Colon (tissue), 2 donors: ENCODE data around the gene GOT2.
"Not testable (repeated sequence)": the region's sequence is repeated elsewhere in the genome, so short reads cannot be mapped to it uniquely, and the experiment has no call there.

Source experiments
- FAIRE-seq: peaks from 2 replicates; lab custom pipeline; 2012; peaks lifted over from hg19 to GRCh38; lab: Jason Lieb, UNC
- donor health status: control.
- donor health status: control.

The GOT2 gene

DNA sequence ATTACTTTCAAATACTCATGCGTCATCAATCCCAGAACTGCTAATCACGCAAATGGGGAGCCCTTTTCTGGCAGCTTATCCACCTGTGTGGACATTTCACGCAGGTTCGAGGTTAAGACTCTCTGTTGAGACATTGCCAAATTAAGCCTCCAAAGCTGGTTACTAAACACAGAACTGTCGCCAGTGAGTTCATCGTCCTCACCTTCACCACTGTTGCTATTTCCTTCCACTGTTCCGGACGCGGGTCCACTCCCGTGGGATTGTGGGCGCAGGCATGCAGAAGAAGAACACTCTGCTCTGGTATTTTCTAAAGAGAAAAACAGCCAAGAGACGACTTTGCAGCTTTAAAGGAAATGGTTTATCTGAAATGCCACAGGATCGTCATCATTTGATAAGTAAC, 16.1 kb downstream of the GOT2 start:
- no peak for FAIRE-seq

- FAIRE-seq: no peak
Observed at GRCh38 chr16:58716468-58716867, 17.6 kb downstream of the GOT2 start.

- no peak for FAIRE-seq
Observed at GRCh38 chr16:58713742-58714141, 20.4 kb downstream of the GOT2 start.

- no peak for FAIRE-seq
Observed at GRCh38 chr16:58709333-58709732, 24.8 kb downstream of the GOT2 start.

DNA sequence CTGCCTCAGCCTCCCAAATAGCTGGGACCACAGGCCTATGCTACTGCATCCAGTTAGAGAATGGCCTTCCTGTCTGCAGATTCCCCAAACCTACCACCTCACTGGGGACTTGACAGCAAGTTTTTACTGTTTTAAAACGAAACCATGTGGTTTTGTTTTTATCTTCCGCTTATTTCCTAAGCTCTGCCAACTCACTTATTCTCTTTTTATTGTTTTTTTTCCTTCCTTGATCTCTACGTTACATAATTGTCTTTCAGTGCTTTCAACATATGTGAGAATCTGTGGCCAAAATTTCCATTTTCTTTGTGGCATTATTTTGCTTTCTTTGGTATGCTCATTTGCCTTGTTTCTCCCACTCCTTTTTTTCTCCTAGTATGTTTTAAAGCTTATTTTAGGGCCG, 35.0 kb downstream of the GOT2 start:
- FAIRE-seq: no peak

- no peak for FAIRE-seq
Observed at GRCh38 chr16:58695368-58695767, 38.7 kb downstream of the GOT2 start.

- FAIRE-seq: no peak
Observed at GRCh38 chr16:58692450-58692849, 41.7 kb downstream of the GOT2 start.

DNA sequence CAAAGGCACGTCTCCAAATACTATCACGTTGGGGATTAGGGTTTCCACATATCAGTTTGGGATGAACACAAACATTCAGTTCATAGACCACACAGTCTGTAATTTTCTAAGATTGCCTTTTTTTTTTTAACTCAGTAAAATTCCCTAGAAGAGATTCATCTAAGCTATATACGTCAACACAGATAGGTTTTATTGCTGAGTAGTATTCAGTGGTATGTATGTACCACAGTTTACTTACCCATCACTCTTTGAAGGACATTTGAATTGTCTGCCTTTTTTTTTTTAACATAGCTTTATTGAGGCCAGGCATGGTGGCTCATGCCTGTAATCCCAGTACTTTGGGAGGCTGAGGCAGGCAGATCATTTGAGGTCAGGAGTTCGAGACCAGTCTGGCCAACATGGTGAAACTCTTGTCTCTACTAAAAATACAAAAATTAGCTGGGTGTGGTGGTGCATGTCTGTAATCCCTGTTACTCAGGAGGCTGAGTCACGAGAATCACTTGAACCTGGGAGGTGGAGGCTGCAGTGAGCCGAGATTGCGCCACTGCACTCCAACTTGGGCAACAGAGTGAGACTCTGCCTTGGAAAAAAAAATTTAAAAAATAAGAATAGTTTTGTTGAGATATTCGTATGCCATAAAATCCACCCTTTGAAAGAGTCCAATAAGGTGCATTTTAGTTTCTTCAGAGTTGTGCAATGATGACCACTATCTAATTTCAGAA, 47.0 kb downstream of the GOT2 start:
- not testable (repeated sequence) for FAIRE-seq

- FAIRE-seq: no peak
Observed at GRCh38 chr16:58685084-58685449, 49.0 kb downstream of the GOT2 start.

GRCh38 chr16:58684354-58685083, 49.6 kb downstream of the GOT2 start, which contains the start of gene SLC38A7:
SLC38A7 (minus strand) TSS chr16:58684770; CDS start chr16:58680126, 4,644 bp downstream.
- FAIRE-seq: no peak

- no peak for FAIRE-seq
Observed at GRCh38 chr16:58684001-58684353, 50.1 kb downstream of the GOT2 start.

DNA sequence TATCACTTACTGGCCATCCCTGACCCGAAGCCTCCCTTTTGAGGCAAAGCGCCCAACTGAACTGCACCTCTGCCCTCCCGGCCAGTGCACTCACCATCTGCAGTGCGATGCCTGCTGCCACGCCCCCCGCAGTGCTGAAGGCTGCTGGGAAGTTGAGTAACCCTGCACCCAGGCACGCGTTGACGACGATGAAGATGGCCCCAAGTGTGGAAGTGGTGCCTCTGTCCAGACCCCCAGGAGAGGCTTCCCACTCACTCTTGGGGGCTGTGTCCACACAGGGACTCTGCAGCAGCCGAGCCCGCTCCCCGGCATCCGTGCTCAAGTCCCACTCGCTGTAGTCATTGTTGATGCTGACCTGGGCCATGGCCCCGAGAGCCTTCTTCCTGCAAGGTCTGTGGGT, 54.4 kb downstream of the GOT2 start:
- FAIRE-seq: no peak

GRCh38 chr16:58678716-58679115, 55.4 kb downstream of the GOT2 start:
- FAIRE-seq: no peak

GRCh38 chr16:58678269-58678668, 55.8 kb downstream of the GOT2 start:
- no peak for FAIRE-seq

DNA sequence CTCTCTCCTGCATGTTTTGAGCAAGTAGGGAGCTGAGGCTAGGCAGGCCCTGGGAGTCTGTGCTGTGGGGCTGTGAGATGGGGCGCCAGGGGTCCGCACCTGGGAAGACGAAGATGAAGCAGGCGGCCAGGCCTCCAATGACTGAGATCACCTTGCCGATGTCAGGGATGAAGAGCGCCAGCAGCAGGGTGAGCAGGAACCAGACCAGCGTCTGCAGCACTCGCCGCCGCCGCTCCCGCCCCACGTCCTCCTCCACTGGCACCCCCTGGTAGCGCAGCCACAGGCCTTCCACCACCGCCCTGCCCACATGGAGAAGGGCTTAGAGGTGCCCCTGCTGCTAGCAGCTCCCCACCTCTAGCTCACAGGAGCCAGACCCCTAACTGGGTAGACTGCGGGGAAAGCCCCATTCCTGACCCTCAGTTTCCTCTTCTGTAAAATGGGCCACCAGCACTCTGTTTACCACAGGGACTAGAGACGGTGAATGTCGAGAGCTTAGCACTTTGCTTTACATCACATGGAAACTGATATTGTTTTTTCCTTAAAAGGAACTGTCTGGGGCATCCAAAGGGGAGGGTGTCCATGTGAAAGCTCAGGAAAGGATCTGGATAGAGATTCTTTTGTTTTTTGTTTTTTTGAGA, 63.1 kb downstream of the GOT2 start:
- FAIRE-seq: no peak

DNA sequence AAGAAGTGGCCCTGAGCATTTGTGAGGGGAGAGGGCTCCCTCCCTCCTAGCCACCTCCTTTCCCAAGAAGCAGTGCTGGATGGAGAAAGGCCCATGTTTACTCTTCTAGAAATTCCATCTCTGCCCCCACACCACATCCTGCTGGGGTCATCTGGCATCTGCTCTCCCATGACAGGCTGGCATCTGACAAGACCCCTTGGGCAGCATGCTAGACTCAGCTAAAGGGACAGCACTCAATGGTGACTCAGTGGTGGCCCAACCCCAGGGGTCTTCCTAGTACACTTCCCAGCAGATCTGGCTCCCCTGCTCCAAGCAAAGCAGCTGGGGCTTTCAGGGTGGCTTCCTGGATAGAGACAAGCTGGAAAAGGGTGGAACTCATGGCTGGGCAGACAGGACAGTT, 63.9 kb downstream of the GOT2 start:
- FAIRE-seq: no peak

DNA sequence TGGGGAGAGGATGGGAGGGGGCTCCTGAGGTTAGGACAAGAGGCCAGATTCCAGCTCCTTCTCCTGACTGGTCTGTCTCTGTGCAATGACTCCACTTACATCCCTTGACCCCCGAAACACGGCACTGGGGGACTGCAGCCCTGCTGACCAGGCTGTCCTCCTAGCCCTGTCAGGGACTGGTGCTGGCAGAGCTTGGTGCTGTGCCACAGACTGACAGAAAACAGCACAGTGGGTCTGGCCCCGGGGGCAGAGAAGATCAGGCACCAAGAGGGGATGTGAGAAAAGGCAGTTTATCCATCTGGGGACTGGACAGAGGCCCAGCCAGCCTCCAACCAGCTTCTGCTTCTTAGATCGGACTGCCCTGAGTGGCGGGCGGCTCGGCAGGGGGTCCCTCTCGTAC, 68.9 kb downstream of the GOT2 start:
- no peak for FAIRE-seq

DNA sequence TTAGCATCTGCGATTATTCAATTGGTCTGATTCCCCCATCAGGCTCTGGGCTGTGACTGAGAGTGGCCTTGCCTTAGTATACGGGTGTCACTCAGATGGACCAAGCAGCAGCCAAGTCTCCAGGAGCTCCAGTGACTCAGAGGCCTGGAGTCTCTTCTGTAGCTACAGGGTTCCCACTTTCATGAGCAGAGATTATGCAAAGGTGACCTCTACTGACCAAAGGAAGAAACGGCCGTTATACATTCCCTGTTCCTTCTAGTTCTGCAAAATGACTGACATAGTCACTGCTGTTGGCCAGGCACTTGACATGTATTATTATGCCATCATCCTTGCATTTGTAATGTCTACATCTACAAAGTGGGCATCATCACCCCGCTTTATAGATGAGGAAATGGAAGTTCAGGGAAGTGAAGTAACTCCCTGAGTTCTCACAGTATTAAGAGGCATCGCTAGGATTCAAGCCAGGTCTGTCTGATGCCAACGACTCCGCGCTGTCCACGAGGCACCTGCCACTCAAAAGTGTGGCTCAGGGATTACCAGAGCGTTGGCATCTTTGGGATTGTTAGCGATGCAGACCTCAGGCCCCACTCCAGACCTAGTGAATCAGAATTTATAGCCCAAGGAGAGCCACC, 72.8 kb downstream of the GOT2 start:
- no peak for FAIRE-seq

GRCh38 chr16:58659911-58660310, 74.2 kb downstream of the GOT2 start:
- not testable (repeated sequence) for FAIRE-seq

DNA sequence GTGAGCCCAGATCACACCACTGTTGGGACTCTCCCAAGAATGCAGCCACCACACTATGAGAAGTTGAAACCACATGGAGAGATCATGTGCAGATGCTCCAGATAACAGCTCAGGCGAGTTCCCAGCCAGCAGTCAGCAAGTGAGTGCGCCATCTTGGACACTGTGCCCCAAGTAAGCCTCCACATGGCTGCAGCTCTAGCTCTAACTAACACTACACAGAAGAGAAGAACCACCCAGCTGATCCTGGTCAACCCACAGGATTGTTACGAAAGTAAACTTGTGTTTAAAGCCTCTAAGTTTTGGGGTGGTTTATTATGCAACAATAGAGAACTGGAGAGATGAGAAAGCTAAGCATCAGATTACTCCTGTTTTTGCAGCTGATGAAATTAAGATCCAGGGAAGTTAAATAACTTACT, 75.3 kb downstream of the GOT2 start:
- FAIRE-seq: no peak
